SU-DHL-6 (cell line): Measurements from ENCODE around the gene PTPN18.

Experiments used
- CTCF ChIP-seq: fragments of 200-600 bp; sonication (generic); IDR thresholded peaks from one replicate; pipeline ENCODE4 v1.5.1; 2017; ENCODE audit warnings: antibody characterized with exemption, mild to moderate bottlenecking, low read length, moderate library complexity; ENCODE audit not compliant: insufficient read depth, poor library complexity, severe bottlenecking
- EZH2phosphoT487 ChIP-seq: fragments of 200-600 bp; sonication (generic), shearing (Covaris generic); conservative IDR thresholded peaks from 2 replicates; pipeline ENCODE4 v1.6.1; 2018; ENCODE audit warnings: mild to moderate bottlenecking, antibody characterized with exemption, low read length, moderate library complexity, mixed read lengths

- TF ChIP-seq CTCF (no peak), EZH2phosphoT487 (no peak)
These were observed 13.8 kb upstream of the PTPN18 start for GRCh38 chr2:130342020-130342532.
